ENCODE results near the gene TMEM11.

TMEM11 gene

DNA sequence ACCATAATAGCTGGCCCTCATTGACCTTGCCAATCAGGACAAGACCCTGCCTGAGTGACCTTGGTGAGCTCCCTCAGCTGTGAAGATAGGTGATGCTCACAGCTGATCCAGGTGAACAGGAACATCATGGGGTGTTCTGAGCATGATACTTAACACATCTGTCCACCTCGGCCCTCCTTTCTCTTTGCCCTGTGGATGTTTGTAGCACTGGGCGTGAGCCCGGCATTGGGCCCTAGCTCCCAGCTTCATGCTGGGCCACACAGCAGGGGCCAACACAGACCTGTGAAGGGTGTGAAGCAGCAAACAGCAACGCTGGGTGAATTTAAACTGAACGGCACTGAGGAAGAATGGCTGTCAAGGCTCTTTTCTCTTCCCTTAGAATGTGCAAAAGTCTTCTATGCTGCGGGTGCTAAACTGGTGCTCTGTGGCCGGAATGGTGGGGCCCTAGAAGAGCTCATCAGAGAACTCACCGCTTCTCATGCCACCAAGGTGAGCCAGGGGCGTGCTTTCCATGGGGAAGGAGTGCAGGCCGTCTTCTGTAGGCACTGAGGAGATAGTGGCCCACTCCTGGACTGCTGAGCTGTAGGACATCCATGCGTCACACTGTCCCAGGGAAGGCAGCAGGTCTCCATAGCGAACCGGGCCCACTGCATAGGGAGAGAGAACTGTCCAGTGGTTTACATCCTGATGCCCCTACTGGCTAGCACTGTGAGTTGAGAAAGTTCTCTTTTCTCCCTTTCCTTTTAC is 35.9 kb downstream of the TMEM11 start:
- no peak for DNase-seq

DNA sequence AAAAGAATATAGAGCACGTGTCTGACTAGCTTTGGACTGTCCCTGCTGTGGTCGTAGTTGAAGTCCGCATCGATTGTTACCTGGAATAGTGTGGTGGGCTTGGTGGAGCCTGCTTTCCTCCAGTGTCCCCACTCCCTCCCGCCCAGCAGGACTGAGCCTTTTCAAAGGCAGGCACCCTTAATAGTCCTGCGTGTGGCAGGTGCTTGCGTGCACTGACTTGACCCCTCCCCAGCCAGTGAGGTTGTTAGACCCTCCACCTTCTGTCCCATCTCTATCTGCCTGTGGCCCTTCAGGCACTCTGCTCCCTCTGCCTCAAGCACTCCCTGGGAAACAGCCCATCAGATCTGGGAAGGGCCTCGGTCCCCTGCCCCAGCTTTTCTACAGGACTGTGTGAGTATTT is 36.6 kb downstream of the TMEM11 start:
- no peak for DNase-seq

DNA sequence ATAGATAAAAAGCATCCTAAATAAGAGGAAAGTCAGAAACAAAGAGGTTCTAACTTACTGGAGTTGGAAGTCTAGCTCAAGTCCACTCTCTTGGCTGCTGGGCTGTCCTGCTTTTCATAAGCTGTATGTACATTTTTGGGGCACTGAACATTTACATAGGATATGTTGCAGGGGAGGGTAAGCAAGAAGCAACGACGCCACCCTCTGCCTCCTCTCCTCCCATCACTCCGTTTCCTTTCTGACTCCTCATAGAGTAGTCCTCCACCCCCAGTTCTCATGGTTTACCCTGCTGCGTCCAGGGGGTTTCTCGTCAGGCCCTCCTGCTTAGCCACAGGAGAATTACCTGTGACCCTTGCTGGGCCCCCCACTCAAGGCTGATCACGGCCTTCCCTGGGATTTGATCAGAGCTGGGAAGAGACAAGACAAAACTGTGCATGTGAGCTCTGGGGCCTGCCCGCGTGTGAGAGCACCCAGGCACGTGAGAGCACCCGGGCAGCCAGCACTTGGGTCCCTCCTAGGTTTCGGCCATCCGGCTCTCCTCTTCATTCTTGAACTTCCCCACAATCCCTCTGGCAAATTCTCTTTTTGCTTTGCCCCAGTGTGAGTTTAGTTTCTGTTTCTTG is 37.1 kb downstream of the TMEM11 start:
- DNase-seq = no peak

- DNase-seq = no peak
These were observed 39.2 kb downstream of the TMEM11 start for GRCh38 chr17:21174713-21175112.

GRCh38 chr17:21174186-21174585 is 39.8 kb downstream of the TMEM11 start:
- DNase-seq = no peak

- no peak for DNase-seq
These were observed 40.4 kb downstream of the TMEM11 start for GRCh38 chr17:21173543-21173942.

GRCh38 chr17:21172846-21173245 is 41.1 kb downstream of the TMEM11 start:
- no peak for DNase-seq

- no peak for DNase-seq
These were observed 41.9 kb downstream of the TMEM11 start for GRCh38 chr17:21171970-21172510.

DNA sequence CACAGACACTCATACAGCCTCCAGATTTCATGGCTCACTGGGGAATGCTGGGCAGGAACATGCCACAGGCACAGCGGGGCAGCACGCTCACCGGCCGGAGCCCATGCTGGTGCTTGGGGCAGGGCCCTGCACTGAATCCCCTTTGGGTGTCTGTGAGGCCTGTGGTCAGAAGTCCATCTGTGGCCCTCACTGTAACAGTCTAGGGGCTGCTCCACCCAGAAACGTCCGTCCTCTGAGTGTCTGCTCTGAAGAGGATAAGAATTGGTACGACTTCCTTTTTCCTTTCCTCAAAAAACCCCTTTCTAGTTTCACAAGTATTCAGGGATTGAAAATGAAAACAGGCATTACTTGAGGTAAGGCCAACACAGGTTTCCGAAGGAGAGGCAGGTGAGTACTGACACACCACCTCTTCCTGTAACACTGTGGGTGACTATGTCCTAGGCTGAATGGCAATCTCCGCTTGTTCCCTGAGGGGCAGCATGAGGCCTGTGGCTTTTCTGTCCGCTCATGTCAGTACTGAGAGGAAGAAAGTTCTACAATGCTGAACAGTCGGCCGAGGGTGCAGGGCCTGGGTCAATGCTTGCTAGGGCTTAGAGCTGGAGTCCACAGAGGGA is 42.5 kb downstream of the TMEM11 start:
- DNase-seq = no peak

DNA sequence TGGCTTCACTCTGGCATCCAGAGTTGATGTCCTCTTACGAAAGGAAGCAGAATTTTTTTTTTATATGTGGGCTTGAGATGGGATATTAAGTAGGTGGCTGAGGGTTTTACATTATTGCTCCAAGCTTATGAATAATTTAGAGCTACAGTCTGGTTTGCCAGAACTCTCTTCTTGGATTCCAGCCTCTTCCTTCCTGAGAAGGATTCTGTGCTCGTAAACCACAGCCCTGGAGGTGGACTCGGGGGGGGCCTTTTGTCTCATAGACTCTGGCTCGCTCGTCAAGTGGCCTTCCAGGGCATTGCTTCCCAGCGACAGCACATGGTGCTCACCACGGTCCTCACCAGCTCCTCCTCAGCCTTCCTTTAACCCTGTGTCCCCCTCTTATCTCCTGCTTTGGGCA is 43.2 kb downstream of the TMEM11 start:
- no peak for DNase-seq

DNA sequence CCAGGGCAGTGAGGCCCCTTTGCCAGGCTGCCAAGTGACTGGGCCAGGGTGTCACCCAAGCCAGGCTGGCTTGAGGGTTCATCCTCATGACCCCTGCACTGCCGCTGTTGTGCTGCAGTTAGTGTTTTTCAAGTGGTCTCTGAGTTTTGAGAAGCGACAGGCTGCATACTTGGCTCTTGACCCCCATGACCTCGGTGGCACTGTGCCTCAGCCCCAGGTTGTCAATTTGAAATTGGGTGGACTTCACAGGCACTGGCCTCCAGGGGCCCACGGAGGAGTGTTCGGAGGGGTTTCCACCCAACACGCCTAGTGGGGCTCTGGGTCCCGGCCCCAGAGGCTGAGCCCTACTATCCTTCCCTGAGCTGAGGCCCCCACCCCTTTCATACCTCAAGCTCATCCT is 44.5 kb downstream of the TMEM11 start:
- DNase-seq = no peak

DNA sequence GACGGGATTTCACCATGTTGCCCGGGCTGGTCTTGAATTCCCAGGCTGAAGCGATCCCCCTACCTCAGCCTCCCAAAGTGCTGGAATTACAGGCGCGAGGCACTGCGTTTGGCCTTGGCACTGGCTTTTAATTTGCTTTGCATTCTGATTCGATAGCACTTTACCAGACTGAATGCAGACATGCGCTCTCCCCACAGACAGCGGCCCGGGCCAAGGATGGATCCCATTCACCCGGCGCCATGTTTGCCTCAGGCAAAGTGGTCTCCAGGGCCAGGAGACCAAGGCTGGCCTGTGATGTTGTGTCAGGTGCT is 45.5 kb downstream of the TMEM11 start:
- no peak for DNase-seq

- no peak for DNase-seq
These were observed 46.7 kb downstream of the TMEM11 start for GRCh38 chr17:21167303-21167702.

DNA sequence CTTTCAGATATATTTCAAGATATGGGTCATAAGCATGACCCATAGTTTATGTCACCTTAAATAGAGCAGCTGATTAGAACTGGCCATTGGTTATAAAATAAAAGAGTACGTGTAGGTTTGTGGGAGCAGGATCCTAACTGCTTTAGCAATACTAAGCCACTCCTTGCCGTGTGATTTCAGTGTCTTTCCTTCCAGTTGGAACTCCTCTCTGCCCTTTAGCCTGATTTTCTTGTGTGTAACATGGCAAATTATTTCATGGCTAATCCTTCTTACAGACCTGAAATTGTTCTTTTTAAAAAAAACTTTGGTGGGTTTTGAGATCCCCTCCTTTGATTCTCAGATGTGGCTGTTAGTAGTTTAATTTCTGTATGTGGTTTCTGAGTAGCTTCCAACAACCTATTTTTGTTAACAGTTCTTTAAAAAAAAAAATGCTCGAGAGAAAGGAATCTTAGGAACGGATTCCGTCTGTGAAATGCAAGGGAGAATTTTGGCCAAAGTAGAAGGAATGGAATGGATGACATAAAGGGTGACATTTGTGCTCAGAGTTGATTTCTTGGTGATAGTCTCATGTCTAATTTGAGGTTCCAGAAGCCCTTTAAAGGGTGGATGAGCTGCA is 47.3 kb downstream of the TMEM11 start:
- no peak for DNase-seq

DNA sequence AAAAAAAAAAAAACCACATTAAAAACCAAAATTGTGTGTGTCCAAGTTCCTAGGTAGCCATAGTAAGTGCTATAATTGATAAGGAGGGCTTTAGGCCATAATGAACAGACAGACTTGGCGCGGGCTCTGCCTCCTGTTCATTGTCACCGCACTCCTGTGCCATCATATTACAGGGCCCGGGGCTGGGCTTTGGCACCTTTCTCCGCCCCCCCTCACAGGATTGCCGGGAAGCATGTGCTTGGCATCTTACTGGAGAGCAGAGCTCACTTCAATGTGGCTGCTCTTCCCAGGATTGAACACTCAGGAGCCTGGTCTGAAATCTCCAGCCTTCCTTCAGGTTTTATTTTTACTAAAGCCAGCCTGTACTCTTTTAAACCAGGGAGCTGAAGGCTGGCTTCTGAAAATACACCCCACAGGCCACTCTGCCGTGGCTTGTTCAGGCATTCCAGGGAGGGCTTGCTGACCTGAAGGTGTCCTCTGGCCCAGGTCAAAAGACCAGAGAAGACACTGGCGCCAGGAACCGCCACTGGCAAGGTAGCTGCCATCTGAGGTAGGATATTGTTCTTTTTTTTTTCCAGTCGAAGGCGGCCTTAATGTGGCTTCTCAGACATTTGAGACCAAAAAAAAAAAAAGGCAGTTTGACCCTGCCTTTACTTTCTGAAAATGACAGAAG is 47.9 kb downstream of the TMEM11 start:
- no peak for DNase-seq

- DNase-seq = no peak
These were observed 49.3 kb downstream of the TMEM11 start for GRCh38 chr17:21164620-21165019.

DNA sequence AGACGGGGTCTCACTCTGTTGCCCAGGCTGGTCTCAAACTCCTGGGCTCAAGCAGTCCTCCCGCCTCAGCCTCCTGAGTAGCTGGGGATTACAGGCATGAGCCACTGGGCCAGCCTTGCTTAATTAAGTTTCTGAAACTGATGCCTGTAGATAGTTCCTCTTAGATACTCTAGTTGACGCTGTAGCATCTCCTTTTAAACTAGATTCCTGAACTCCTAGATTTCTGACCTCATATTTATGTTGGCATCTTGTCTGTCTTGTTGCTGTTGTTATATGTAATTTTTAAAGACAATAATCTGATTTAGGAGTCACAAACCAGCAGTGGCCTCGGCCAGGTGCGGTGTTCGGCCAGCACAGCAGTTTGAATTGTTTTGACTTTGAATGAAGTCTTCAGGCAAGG is 49.7 kb downstream of the TMEM11 start:
- DNase-seq = no peak

DNA sequence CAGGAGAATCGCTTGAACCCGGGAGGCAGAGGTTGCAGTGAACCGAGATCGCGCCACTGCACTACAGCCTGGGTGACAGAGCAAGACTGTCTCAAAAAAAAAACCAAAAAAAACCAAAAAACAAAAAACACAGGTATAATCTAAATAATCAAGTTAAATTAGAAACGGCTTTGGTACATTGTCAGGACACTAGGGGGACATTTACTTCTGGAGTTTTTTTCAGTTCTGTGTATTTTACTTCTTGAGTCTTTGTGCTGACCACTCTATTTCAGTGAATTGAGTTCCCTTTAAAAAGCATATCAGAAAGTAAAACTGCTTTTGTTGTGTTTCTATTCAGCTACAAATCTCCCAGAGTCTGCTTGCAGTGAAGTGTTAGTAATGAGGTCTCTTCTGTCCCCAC is 50.9 kb downstream of the TMEM11 start:
- no peak for DNase-seq

GRCh38 chr17:21162394-21162775 is 51.6 kb downstream of the TMEM11 start:
- DNase-seq = no peak

- DNase-seq = no peak
These were observed 52.2 kb downstream of the TMEM11 start for GRCh38 chr17:21161498-21162393.

DNA sequence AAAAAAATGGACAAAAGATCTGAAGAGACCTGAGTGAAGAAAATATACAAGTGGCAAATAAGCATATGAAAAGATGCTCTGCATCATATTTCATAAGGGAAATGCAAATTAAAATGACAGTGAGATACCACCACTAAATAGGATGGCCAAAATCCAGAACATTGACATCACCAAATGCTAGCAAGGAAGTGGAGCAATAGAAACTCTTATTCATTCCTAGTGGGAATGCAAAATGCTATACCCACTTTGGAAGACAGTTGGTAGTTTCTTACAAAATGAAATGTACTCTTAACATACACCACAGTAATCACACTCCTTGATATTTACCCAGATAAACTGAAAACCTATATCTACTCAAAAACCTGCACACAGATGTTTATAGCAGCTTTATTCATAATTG is 53.6 kb downstream of the TMEM11 start:
- no peak for DNase-seq
